HG03520 (cell line): ENCODE data around the gene RASGRF1.

Experiments
- ATAC-seq: cut with Tn5 transposase; IDR thresholded peaks from one replicate; pipeline ENCODE4 v1.9.1; 2021; ENCODE audit warnings: mild to moderate bottlenecking, moderate library complexity; ENCODE audit not compliant: unreplicated experiment

Gene RASGRF1

GRCh38 chr15:78921517-78921916 lies 169.1 kb downstream of the RASGRF1 start:
- ATAC-seq: no peak

GRCh38 chr15:78917888-78918287 lies 172.7 kb downstream of the RASGRF1 start:
- ATAC-seq: no peak

- no peak for ATAC-seq
These were observed 174.5 kb downstream of the RASGRF1 start for GRCh38 chr15:78916088-78916487.

GRCh38 chr15:78915341-78916087 lies 175.1 kb downstream of the RASGRF1 start:
- no peak for ATAC-seq

- no peak for ATAC-seq
These were observed 176.4 kb downstream of the RASGRF1 start for GRCh38 chr15:78914027-78914764.

- ATAC-seq: no peak
These were observed 177.6 kb downstream of the RASGRF1 start for GRCh38 chr15:78913012-78913411.

- ATAC-seq: no peak
These were observed 178.3 kb downstream of the RASGRF1 start for GRCh38 chr15:78912316-78912715.

GRCh38 chr15:78910271-78910670 lies 180.3 kb downstream of the RASGRF1 start:
- ATAC-seq: no peak
